ENCODE results near the gene EIF3B. TPM values are rescaled to one million over a fixed set of nuclear protein-coding genes. Genes with fewer than 3 reads are reported as not detected.
"Not testable (repeated sequence)": the region's sequence is repeated elsewhere in the genome, so short reads cannot be mapped to it uniquely, and the experiment has no call there.

Gene EIF3B
- total and polyA plus RNA-seq, 3 donors from 2014 or later: 165 to 263 (median 237) TPM

DNA sequence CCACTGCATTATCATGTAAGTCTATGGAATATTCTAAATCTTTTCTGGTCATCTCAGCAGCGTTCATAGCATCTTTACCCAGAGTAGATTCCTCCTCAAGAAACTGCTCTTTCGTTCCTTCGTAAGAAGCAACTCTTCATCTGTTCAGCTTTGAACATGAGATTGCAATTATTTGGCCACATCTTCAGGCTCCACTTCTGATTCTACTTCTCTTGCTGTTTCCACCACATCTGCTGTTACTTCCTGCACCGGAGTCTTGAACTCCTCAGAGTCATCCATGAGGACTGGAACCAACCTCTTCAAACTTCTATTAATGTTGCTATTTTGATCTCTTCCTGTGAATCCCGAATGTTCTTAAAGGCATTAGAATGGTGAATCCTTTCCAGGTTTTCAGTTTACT is 61.4 kb downstream of the EIF3B start:
- no peaks in the 10 kb centered on the region for H3K9me3 ChIP-seq
- DNase-seq: no peak
- TF ChIP-seq CTCF (IDR thresholded peaks at IDR 0.05) (no peak), POLR2A (IDR thresholded peaks at IDR 0.05) (no peak)
- no peak overlapping the region for H3K4me3 ChIP-seq
- H3K27me3 ChIP-seq: no peaks in the 10 kb centered on the region
- no peaks in the 10 kb centered on the region for H3K36me3 ChIP-seq (ENCODE audit: low read depth, missing control alignments)
- intact Hi-C loops (cut with DNase I; ENCODE audit: low total_unique reads): no loop called here
- WGBS, 2 donors: 75 to 83% methylated on average over 5 of the region's 5 CpGs
- H3K27ac ChIP-seq: no peak overlapping the region
- peaks cover 17% of the 10 kb centered on the region for H3K4me1 ChIP-seq

DNA sequence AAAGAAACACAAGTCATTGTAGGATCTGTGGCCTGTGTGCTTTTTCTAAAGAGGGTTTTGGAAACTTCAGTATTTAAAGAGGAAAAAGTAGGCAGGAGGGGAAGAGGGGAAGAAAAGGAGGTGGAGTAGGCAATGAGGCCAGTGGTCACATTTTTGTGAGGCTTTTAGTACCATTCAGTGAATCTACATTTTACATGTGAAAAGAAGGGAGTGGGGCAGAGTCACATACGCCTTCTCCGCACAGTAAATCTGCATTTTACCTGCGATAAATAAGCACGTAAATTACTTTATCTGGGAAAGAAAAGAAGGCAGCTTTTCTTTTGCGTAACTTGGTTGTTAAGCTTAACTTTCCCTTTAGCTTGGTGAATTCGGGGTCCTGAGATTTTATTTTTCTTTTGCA is 62.0 kb downstream of the EIF3B start:
- TF ChIP-seq POLR2A (IDR thresholded peaks at IDR 0.05) (no peak), CTCF (IDR thresholded peaks at IDR 0.05) (no peak)
- H3K4me3 ChIP-seq: no peak overlapping the region
- DNase-seq: no peak
- H3K36me3 ChIP-seq (ENCODE audit: low read depth, missing control alignments): no peaks in the 10 kb centered on the region
- peaks cover 17% of the 10 kb centered on the region for H3K4me1 ChIP-seq
- H3K9me3 ChIP-seq: no peaks in the 10 kb centered on the region
- 96 to 97% methylated on average over 6 of the region's 6 CpGs for WGBS, 2 donors
- H3K27ac ChIP-seq: no peak overlapping the region
- intact Hi-C loops (cut with DNase I; ENCODE audit: low total_unique reads): no loop called here
- no peaks in the 10 kb centered on the region for H3K27me3 ChIP-seq

DNA sequence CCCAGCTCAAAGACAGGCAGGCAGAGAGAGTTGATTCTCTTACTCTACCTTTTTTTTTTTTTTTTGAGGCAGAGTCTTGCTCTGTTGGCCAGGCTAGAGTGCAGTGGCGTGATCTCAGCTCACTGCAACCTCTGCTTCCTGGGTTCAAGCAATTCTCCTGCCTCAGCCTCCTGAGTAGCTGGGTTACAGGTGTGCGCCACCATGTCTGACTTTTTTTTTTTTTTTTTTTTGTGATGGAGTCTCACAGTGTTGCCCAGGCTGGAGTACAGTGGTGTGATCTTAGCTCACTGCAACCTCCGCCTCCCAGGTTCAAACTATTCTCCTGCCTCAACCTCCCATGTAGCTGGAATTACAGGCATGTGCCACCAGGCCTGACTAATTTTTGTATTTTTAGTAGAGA is 62.6 kb downstream of the EIF3B start:
- not testable (repeated sequence) for H3K4me3 ChIP-seq
- 91 to 97% methylated on average over 3 of the region's 3 CpGs for WGBS, 2 donors

GRCh38 chr7:2417981-2418481 is 63.4 kb downstream of the EIF3B start:
- H3K4me1 ChIP-seq: peaks cover 6% of the 10 kb centered on the region
- H3K36me3 ChIP-seq (ENCODE audit: low read depth, missing control alignments): no peaks in the 10 kb centered on the region
- WGBS, 2 donors: 79 to 80% methylated on average over 15 of the region's 15 CpGs
- TF ChIP-seq POLR2A (IDR thresholded peaks at IDR 0.05): no peak
- no peak for TF ChIP-seq CTCF (IDR thresholded peaks at IDR 0.05)
- no peak for DNase-seq
- H3K27me3 ChIP-seq: no peaks in the 10 kb centered on the region
- no peaks in the 10 kb centered on the region for H3K9me3 ChIP-seq
- intact Hi-C loops (cut with DNase I; ENCODE audit: low total_unique reads): no loop called here
- no peak overlapping the region for H3K4me3 ChIP-seq
- no peak overlapping the region for H3K27ac ChIP-seq

More for the DNA sequence above, 62.6 kb downstream of the EIF3B start:
- H3K4me1 ChIP-seq: peaks cover 14% of the 10 kb centered on the region
- H3K27me3 ChIP-seq; H3K36me3 ChIP-seq (ENCODE audit: low read depth, missing control alignments); H3K9me3 ChIP-seq; intact Hi-C loops (cut with DNase I; ENCODE audit: low total_unique reads); H3K27ac ChIP-seq; DNase-seq: not testable (repeated sequence)

DNA sequence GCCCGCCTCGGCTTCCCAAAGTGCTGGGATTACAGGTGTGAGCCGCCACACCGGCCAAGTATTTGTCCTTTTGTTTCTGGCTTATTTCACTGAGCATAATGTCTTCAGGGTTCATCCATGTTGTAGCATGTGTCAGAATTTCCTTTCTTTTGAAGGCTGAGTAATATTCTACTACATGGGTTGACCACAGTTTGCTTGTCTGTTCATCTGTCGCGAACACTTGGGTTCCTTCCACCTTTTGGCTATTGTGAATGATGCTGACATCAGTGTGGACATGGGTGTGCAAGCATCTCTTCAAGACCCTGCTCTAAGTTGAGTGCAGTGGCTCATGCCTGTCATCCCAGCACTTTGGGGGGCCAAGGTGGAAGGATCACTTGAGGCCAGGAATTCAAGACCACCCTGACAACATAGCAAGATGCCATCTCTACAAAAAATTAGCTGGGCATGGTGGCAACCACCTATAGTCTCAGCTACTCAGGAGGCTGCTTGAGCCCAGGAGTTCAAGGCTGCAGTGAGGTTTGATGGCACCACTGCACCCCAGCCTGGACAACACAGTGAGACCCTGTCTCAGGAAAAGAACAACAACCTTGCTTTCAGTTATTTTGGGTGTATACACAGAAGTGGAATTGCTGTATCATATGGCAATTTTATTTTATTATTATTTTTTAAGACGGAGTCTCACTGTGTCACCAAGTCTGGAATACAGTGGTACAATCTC is 65.7 kb downstream of the EIF3B start:
- WGBS, 2 donors: 94 to 97% methylated on average over 7 of the region's 7 CpGs
- intact Hi-C loops (cut with DNase I; ENCODE audit: low total_unique reads): no loop called here
- no peaks in the 10 kb centered on the region for H3K9me3 ChIP-seq
- H3K4me1 ChIP-seq: peaks cover 4% of the 10 kb centered on the region
- no peak for DNase-seq
- H3K4me3 ChIP-seq: no peak overlapping the region
- no peaks in the 10 kb centered on the region for H3K36me3 ChIP-seq (ENCODE audit: low read depth, missing control alignments)
- H3K27ac ChIP-seq: no peak overlapping the region
- TF ChIP-seq CTCF (IDR thresholded peaks at IDR 0.05) (no peak), POLR2A (IDR thresholded peaks at IDR 0.05) (no peak)
- no peaks in the 10 kb centered on the region for H3K27me3 ChIP-seq

Data from testis (tissue), 3 donors.